GM19468 (cell line): ENCODE measurements around the gene ALLC.

ENCODE experiments used
- ATAC-seq: cut with Tn5 transposase; IDR thresholded peaks from one replicate; pipeline ENCODE4 v1.9.1; 2021; ENCODE audit warnings: mild to moderate bottlenecking, moderate library complexity, moderate number of reproducible peaks; ENCODE audit not compliant: unreplicated experiment; ENCODE audit errors: extremely low read depth

The ALLC gene

GRCh38 chr2:3704692-3705091, 46.7 kb downstream of the ALLC start:
- ATAC-seq, result no peak

GRCh38 chr2:3705782-3706181, 47.8 kb downstream of the ALLC start:
- ATAC-seq, result no peak

- ATAC-seq, result no peak
Observed at GRCh38 chr2:3706892-3707291, 48.9 kb downstream of the ALLC start.

DNA sequence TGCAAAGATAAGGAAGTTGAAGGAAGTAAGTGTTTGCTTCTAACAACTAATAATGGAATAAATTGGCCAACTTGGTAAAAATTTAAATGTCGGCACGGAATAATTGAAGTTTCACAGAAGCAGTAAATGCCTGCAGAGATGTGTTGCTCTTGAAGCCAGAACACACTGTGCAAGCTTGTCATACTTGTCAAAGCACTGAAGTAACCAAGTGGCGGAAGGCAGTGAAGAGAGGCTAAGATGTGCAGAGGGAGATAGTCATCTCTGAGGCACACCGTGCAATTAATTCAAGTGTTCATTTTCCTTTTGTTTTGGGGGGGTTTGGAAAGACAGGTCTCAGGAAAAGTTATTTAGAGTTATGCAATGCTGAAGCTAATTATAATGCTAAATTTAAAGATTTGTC, 50.6 kb downstream of the ALLC start:
- ATAC-seq, result no peak

- no peak for ATAC-seq
Observed at GRCh38 chr2:3709225-3709624, 51.2 kb downstream of the ALLC start.

- no peak for ATAC-seq
Observed at GRCh38 chr2:3712424-3712823, 54.4 kb downstream of the ALLC start.

DNA sequence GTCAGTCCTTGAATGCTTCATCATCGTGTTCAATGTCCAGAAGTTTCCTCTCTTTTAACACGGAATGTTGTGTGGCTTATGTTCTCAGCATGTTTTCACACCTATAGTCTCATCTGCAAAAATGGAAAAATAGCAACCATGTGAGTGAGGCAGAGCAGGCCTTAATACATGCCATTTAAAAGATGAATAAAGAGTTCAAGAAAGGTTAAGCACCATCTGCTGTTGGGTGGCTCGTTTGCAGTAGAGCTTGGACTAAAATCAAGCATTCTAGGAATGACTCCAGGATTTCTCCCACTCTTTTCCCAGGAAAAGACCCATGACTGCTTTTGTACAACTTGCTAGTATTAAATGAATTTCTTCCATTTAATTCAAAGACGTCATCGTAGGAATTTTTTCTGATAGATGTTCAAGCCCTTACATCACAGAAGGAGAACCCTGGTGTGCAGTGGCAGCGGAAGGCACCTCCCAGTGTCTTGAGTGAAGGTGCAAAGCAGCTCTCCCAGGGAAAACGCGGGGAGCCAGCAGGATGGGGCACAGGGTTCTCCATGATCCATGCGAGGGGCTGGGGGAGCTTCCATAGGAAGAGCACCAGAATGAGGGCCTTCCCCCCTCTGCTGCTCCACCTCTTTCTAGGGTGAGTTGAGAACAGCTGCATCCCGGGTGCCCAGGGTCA, 55.0 kb downstream of the ALLC start:
- no peak for ATAC-seq

GRCh38 chr2:3718679-3719078, 60.7 kb downstream of the ALLC start:
- no peak for ATAC-seq

DNA sequence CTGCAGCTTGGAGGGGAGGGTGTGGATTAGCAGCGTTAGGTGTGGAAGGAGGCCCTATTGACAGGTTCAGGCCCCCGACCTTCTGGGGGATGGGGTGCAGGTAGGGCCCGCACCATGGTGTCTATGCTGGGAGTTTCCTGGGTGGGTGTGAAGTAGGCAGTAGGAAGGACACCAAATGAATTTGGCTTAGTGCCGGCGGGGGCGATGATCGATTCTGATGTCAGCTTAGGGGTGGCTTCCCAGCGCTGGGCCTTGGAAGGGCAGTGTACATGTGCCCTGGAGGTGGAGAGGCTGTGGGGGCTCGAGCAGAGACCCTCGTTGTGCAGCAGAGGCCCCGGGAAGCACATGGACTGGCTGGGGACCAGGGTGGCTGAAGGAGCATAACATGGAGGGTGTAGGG, 67.0 kb downstream of the ALLC start:
- ATAC-seq, result no peak

- ATAC-seq, result no peak
Observed at GRCh38 chr2:3725458-3726250, 67.7 kb downstream of the ALLC start.

GRCh38 chr2:3726511-3726910, 68.5 kb downstream of the ALLC start:
- ATAC-seq, result no peak

DNA sequence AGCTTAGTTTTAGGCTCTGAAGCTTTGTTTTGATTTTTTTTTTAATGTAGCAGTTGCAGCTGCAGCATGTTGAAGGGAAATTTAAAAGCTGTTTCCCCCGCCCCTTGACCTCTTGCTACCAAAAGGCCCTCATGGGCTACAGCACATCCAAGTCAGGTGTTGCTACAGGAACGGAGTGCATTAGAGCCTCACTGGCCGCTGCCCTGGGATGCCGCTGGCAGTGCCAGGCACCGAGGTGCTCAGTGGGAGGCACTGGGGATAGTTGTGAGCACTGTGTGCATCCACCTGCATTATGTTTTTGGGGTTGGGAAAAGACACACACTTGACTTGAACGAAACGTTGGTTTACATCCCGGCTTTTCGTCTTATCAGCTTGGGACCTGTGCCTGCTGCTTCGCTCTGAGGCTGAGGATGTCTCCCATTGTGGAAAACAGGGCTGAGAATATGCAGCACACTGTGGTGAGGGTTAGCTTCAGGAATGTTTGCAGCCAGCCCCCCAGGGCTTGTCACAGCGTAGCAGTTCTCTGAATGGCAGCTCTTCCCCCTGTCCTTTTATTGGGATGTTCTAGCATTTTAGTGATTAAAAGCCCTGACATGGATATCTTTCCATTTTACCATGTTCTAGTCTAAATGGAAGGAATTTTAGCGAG, 69.5 kb downstream of the ALLC start:
- ATAC-seq, result no peak

DNA sequence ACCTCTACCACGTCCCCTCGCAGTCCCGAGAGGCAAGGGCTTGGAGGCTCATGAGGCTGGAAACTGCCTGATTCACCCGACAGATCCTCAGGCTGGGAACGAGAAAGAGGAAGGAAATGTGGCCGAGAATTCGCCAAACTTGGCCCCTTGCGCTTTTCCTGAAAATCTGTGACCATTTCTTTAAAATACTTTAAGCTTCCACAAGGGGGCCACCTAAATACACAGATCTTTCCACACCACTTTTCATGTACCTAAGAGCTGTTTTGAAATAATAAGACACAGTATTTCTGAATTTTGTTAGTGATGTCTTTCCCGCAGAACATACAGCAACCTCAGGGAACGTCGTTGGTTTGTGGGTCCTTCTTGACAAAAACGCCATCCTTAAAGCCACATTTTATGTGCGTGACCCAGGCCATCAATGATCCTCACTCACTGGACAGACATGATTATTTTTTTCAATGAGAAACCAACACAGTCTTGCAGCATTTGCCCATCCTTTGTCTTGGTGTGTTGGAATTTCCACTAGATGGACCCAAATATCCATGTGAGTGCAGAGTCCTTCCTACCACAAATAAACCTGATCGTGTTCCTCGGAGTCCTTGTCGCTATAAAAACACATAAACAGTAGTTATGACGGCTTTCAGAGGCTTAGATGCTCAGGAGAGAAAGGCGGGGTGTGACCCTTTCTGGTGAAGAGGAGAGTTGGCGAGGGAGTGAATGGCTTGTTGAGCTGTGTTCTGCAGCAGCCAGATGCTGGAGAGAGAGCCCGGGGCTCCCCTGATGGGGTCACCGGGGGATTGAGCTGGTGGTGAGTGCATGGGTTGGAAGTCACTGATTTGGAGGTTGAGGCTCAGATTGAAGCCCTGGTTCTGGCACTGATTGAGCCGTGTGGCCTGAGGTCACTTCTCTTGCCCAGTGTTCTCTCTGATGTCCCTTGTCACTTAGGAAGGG, 70.4 kb downstream of the ALLC start:
- ATAC-seq, result no peak

GRCh38 chr2:3729055-3729448, 71.1 kb downstream of the ALLC start:
- ATAC-seq, result no peak

DNA sequence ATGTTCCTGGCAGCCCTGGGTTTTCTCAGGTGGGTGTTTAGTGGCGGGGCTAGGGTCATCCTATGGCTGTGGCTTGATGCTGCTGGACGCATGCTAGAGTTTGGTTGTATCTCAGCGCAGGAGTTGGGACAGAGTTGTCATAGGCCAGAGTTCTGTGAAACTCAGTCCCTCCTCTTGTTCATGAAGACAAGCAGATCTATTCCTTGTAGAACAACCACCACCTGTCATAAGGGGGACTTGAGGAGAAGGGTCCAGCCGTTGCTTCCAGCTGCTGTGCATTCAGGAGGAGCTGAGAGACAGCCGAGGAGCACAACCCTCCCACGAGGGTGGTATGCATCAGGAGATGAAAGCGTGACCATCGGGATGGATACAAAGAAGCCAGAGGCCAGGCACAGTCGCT, 71.8 kb downstream of the ALLC start:
- no peak for ATAC-seq

- no peak for ATAC-seq
Observed at GRCh38 chr2:3730646-3731045, 72.6 kb downstream of the ALLC start.

- no peak for ATAC-seq
Observed at GRCh38 chr2:3731829-3732228, 73.8 kb downstream of the ALLC start.

DNA sequence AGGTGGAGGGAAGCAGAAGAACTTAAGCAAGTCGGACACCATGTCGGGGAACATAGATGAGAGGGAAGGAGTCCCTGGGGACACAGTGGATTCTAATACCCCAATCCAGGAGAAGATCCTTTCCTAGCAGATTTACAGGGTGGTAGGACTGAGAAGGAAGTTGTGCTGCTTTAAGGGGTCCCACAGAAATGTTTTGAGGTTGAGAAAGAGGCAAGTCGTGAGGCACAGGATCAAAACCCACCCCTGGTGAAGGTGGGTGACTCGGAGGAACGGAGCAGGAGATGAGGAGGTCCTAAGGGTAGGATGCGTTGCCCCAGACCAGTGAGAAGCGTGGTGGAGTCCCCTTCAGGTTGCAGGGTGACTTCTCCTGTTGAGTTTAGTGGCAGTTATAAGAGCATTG, 78.1 kb downstream of the ALLC start:
- ATAC-seq, result no peak

GRCh38 chr2:3737128-3737527, 79.1 kb downstream of the ALLC start:
- no peak for ATAC-seq

DNA sequence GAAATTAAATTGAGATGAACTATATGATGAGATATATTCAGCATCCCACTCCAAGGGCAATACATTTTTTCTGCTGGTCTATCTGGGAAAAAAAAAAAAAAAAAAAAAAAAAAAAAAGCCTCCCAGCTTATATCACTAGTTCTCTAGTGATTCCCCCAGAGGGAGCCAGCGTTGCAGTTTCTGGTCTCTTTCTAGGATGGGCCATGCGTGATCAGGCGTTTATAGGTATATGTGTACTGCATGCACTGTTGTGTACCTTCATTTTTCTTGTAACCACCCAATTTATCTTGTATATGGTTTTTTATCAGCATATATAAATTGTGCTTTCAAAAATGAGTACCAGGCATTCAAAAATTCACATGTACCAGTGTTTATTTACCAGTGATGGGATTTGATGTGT, 80.5 kb downstream of the ALLC start:
- no peak for ATAC-seq
